Stimulated activated memory B cell treated with anti-CD40 and anti-IgM and Interleukin-4, amounts not matched to agents 10 μg/mL and 1 μg/mL and 100 μg/mL, for 72 hours (primary cell): ENCODE results near the gene LEMD3.

Experiments
- ATAC-seq: fragments of 150-1000 bp; cut with Tn5 transposase; 2 replicates; pipeline ENCODE4 v1.10.0; 2021
- H3K27ac Mint-ChIP-seq: one replicate; pipeline ENCODE4 v1.8.0; 2022; ENCODE audit warnings: mild to moderate bottlenecking, mixed read lengths
- H3K27me3 Mint-ChIP-seq: one replicate; pipeline ENCODE4 v1.8.0; 2022; ENCODE audit warnings: mixed read lengths
- H3K36me3 Mint-ChIP-seq: one replicate; pipeline ENCODE4 v1.8.0; 2022; ENCODE audit warnings: mixed read lengths
- H3K4me1 Mint-ChIP-seq: one replicate; pipeline ENCODE4 v1.8.0; 2022; ENCODE audit warnings: mixed read lengths
- H3K4me3 Mint-ChIP-seq: one replicate; pipeline ENCODE4 v1.8.0; 2022; ENCODE audit warnings: mild to moderate bottlenecking, moderate library complexity, mixed read lengths
- H3K9me3 Mint-ChIP-seq: one replicate; pipeline ENCODE4 v1.8.0; 2022; ENCODE audit warnings: mixed read lengths

LEMD3 gene

GRCh38 chr12:65188179-65188701 is 18.9 kb downstream of the LEMD3 start:
- Mint-ChIP-seq H3K27me3 (no peaks in the 10 kb centered on the region), H3K4me1 (peaks cover 58% of the 10 kb centered on the region), H3K27ac (peak overlapping the region; percentile 49), H3K4me3 (no peak overlapping the region), H3K36me3 (peaks cover 23% of the 10 kb centered on the region), H3K9me3 (no peaks in the 10 kb centered on the region)
- no peak for ATAC-seq

DNA sequence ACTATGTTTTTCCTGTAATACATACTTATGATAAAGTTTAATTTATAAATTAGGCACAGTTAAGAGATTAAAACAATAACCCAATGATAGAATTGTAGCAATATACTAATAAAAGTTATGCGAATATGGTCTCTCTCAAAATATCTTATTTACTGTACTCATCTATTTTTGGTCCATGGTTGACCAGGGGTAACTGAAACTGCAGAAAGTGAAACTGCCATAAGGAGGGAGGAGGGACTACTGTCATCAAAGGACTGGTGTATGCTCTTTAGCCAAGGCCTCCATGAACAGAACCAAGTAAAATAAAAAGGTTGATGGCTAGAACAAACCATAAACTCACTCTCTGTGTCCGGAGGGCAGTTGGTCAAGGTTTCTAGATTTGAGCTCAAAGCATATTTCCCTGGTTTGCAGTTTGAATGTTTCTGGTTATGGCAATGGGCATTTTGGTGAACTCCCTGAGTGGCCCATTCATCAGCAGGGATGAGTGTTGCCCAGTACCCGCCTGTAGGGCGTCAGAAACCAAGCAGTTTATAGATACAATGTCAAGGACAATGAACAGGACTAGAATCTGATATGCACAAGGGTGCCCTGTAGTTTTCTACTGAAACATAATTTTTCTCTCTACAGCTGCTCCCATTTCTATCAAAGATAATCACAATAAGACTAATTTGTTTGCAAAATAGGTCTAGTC is 19.8 kb downstream of the LEMD3 start:
- Mint-ChIP-seq H3K4me1 (peaks cover 56% of the 10 kb centered on the region), H3K36me3 (peaks cover 20% of the 10 kb centered on the region), H3K27me3 (no peaks in the 10 kb centered on the region), H3K27ac (peak overlapping the region; percentile 49), H3K9me3 (no peaks in the 10 kb centered on the region), H3K4me3 (no peak overlapping the region)
- peak; percentile 76 for ATAC-seq

- Mint-ChIP-seq H3K36me3 (peaks cover 23% of the 10 kb centered on the region), H3K27ac (no peak overlapping the region), H3K4me1 (peaks cover 44% of the 10 kb centered on the region), H3K4me3 (no peak overlapping the region), H3K9me3 (peaks cover 5% of the 10 kb centered on the region), H3K27me3 (no peaks in the 10 kb centered on the region)
- ATAC-seq: no peak
Observed at GRCh38 chr12:65192963-65193516, 23.7 kb downstream of the LEMD3 start.

DNA sequence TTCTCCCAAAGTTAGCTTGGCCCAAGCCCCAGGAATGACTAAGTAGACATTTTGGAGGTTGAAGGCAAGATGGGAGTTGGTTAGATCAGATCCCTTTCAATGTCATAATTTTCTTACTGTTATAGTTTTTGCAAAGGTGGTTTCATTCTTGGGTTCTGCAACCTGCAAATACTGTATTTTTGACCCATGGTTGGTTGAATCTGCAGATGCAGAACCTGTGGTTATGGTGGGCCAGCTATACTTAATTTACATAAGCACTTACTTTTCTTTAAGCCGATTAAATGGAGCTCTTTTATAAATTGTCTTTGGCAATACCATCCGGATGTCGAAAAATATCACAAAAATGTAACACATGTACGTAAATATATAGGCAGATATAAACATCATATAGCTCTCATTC is 25.6 kb downstream of the LEMD3 start:
- peaks cover 35% of the 10 kb centered on the region for H3K4me1 Mint-ChIP-seq
- no peak overlapping the region for H3K4me3 Mint-ChIP-seq
- peaks cover 23% of the 10 kb centered on the region for H3K36me3 Mint-ChIP-seq
- H3K27me3 Mint-ChIP-seq: no peaks in the 10 kb centered on the region
- ATAC-seq: no peak
- no peak overlapping the region for H3K27ac Mint-ChIP-seq
- peaks cover 5% of the 10 kb centered on the region for H3K9me3 Mint-ChIP-seq

- ATAC-seq: no peak
- H3K4me3 Mint-ChIP-seq: no peak overlapping the region
- peaks cover 39% of the 10 kb centered on the region for H3K4me1 Mint-ChIP-seq
- H3K27ac Mint-ChIP-seq: no peak overlapping the region
- no peaks in the 10 kb centered on the region for H3K27me3 Mint-ChIP-seq
- H3K36me3 Mint-ChIP-seq: peaks cover 25% of the 10 kb centered on the region
- H3K9me3 Mint-ChIP-seq: peaks cover 7% of the 10 kb centered on the region
Observed at GRCh38 chr12:65195387-65196055, 26.1 kb downstream of the LEMD3 start.

GRCh38 chr12:65196762-65197567 is 27.6 kb downstream of the LEMD3 start:
- H3K27me3 Mint-ChIP-seq: no peaks in the 10 kb centered on the region
- H3K4me3 Mint-ChIP-seq: no peak overlapping the region
- H3K36me3 Mint-ChIP-seq: peaks cover 36% of the 10 kb centered on the region
- H3K27ac Mint-ChIP-seq: peak overlapping the region; percentile 24
- H3K4me1 Mint-ChIP-seq: peaks cover 54% of the 10 kb centered on the region
- ATAC-seq: no peak
- peaks cover 7% of the 10 kb centered on the region for H3K9me3 Mint-ChIP-seq

DNA sequence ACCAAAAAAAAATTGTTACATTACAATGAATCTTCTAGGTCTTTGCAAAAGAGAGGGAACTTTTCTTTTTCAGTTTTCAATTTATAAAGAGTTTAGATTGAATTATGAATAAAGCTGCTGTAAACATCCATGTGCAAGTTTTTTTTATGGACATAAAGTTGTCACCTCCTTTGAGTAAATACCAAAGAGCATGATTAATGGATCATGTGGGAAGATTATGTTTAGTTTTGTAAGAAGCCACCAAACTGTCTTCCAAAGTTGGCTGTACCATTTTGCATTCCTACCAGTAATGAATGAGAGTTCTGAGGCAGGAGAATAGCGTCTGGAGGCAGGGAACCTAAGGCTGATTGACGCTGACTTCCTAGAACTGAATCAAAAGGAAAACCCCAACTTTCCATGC is 30.2 kb downstream of the LEMD3 start:
- peaks cover 59% of the 10 kb centered on the region for H3K4me1 Mint-ChIP-seq
- ATAC-seq: no peak
- peaks cover 46% of the 10 kb centered on the region for H3K36me3 Mint-ChIP-seq
- H3K4me3 Mint-ChIP-seq: no peak overlapping the region
- peaks cover 7% of the 10 kb centered on the region for H3K9me3 Mint-ChIP-seq
- H3K27me3 Mint-ChIP-seq: no peaks in the 10 kb centered on the region
- no peak overlapping the region for H3K27ac Mint-ChIP-seq

- peaks cover 64% of the 10 kb centered on the region for H3K4me1 Mint-ChIP-seq
- H3K36me3 Mint-ChIP-seq: peaks cover 46% of the 10 kb centered on the region
- no peak for ATAC-seq
- H3K27ac Mint-ChIP-seq: no peak overlapping the region
- H3K9me3 Mint-ChIP-seq: peaks cover 7% of the 10 kb centered on the region
- H3K27me3 Mint-ChIP-seq: no peaks in the 10 kb centered on the region
- no peak overlapping the region for H3K4me3 Mint-ChIP-seq
Observed at GRCh38 chr12:65200007-65200665, 30.8 kb downstream of the LEMD3 start.

GRCh38 chr12:65203376-65203775 is 34.0 kb downstream of the LEMD3 start:
- no peak overlapping the region for H3K4me3 Mint-ChIP-seq
- ATAC-seq: no peak
- no peak overlapping the region for H3K27ac Mint-ChIP-seq
- H3K4me1 Mint-ChIP-seq: peaks cover 75% of the 10 kb centered on the region
- H3K27me3 Mint-ChIP-seq: no peaks in the 10 kb centered on the region
- H3K9me3 Mint-ChIP-seq: peaks cover 2% of the 10 kb centered on the region
- peaks cover 41% of the 10 kb centered on the region for H3K36me3 Mint-ChIP-seq

- Mint-ChIP-seq H3K27ac (peak overlapping the region; percentile 67), H3K4me3 (no peak overlapping the region), H3K9me3 (peaks cover 2% of the 10 kb centered on the region), H3K36me3 (peaks cover 40% of the 10 kb centered on the region), H3K27me3 (no peaks in the 10 kb centered on the region), H3K4me1 (peaks cover 90% of the 10 kb centered on the region)
- no peak for ATAC-seq
Observed at GRCh38 chr12:65204886-65205525, 35.6 kb downstream of the LEMD3 start.

- Mint-ChIP-seq H3K4me1 (peaks cover 82% of the 10 kb centered on the region), H3K36me3 (peaks cover 31% of the 10 kb centered on the region), H3K4me3 (no peak overlapping the region), H3K27me3 (no peaks in the 10 kb centered on the region), H3K27ac (peak overlapping the region; percentile 67), H3K9me3 (no peaks in the 10 kb centered on the region)
- ATAC-seq: no peak
Observed at GRCh38 chr12:65205886-65206285, 36.5 kb downstream of the LEMD3 start.

DNA sequence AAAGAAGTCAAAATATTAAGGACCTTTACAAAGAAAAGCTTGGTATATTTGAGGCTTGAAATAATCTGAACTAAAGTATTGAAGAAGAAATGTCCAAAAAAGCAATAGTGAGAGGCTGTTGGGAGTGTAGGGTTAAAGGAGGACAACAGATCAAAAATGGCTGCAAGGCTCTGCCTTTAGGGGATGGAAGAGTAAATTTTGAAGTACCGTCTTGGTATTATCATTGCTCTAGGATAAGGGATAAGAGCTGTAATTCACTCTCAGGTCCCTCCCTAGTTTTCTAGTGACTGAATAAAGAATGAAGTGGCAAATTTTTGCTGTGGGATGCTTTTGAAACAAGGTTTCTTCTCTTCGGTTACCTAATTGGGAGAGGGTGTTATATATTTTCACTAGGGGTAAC is 38.7 kb downstream of the LEMD3 start:
- Mint-ChIP-seq H3K36me3 (peaks cover 24% of the 10 kb centered on the region), H3K27ac (peak overlapping the region; percentile 90), H3K4me1 (peaks cover 60% of the 10 kb centered on the region), H3K9me3 (no peaks in the 10 kb centered on the region), H3K4me3 (no peak overlapping the region), H3K27me3 (no peaks in the 10 kb centered on the region)
- no peak for ATAC-seq

- Mint-ChIP-seq H3K4me1 (peaks cover 50% of the 10 kb centered on the region), H3K9me3 (no peaks in the 10 kb centered on the region), H3K27ac (peak overlapping the region; percentile 90), H3K4me3 (peak overlapping the region; percentile 72), H3K27me3 (no peaks in the 10 kb centered on the region), H3K36me3 (peaks cover 24% of the 10 kb centered on the region)
- no peak for ATAC-seq
Observed at GRCh38 chr12:65208964-65209654, 39.7 kb downstream of the LEMD3 start.

GRCh38 chr12:65209655-65210043 is 40.3 kb downstream of the LEMD3 start:
- peak; percentile 55 for ATAC-seq
- H3K4me1 Mint-ChIP-seq: peaks cover 48% of the 10 kb centered on the region

More at GRCh38 chr12:65209655-65210043, 40.3 kb downstream of the LEMD3 start:
- Mint-ChIP-seq H3K4me3 (peak overlapping the region; percentile 72), H3K27me3 (no peaks in the 10 kb centered on the region), H3K27ac (peak overlapping the region; percentile 90), H3K36me3 (peaks cover 29% of the 10 kb centered on the region), H3K9me3 (no peaks in the 10 kb centered on the region)
